GM11168 (cell line): ENCODE results near the gene OR4S1.
"Not testable (repeated sequence)": the region's sequence is repeated elsewhere in the genome, so short reads cannot be mapped to it uniquely, and the experiment has no call there.

Experiments used
- in situ Hi-C: fragments of 300-500 bp; cut with MboI; formaldehyde crosslinking; loops from one replicate; pipeline ENCODE4 v1.12.0; 2022; ENCODE audit warnings: low sequenced_read_pairs; ENCODE audit not compliant: unreplicated experiment

Gene OR4S1, protein sequence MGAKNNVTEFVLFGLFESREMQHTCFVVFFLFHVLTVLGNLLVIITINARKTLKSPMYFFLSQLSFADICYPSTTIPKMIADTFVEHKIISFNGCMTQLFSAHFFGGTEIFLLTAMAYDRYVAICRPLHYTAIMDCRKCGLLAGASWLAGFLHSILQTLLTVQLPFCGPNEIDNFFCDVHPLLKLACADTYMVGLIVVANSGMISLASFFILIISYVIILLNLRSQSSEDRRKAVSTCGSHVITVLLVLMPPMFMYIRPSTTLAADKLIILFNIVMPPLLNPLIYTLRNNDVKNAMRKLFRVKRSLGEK

GRCh38 chr11:48305923-48306322, at the start of gene OR4S1:
Gene OR4S1 (plus strand): TSS chr11:48306223. CDS start chr11:48306223, 0 bp downstream.
- in situ Hi-C loops, result no loop called here

- in situ Hi-C loops, result no loop called here
These were observed 44.4 kb upstream of the OR4S1 start for GRCh38 chr11:48261600-48261999.

DNA sequence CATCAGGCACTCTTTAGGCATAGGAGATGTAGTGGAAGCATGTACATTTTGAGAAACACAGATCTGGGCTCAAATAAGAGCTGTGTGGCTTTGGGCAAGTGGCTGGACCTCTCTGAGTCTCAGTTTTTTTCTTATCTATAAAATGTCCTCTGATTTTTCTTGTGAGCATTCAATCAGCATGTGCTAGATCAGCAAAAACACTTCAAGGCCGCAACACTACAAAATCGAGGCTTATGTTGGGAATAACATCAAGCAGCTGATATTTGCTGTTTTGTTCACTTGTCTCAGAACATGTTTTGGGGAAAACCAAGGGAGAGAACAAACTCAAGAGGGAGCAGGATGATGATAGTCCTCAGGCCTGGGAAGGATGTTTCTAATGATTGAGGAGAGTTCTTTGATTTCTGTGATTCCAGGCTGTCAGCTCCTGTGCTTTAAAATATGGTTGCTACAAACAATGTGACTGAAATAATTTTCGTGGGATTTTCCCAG, 42.6 kb upstream of the OR4S1 start, which contains the start of gene OR4X1:
Gene OR4X1, plus strand, starts transcription at position 439 of the 489 bp plus-strand sequence. Its CDS starts 0 bp downstream, at position 439.
- in situ Hi-C loops, result no loop called here

DNA sequence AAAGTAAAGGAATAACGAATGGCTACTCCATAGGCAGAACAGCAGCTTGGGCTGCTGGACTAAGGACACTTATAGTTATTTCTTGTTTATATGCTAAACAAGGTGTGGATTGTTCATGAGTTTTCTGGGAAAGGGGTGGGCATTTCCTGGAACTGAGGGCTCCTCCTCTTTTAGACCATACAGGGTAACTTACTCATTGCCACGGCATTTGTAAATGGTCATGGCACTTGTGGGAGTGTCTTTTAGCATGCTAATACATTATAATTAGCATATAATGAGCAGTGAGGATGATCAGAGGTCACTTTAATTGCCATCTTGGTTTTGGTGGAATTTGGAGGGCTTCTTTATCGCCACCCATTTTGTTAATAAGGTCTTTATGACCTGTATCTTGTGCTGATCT, 35.4 kb upstream of the OR4S1 start:
- in situ Hi-C loops, result no loop called here

DNA sequence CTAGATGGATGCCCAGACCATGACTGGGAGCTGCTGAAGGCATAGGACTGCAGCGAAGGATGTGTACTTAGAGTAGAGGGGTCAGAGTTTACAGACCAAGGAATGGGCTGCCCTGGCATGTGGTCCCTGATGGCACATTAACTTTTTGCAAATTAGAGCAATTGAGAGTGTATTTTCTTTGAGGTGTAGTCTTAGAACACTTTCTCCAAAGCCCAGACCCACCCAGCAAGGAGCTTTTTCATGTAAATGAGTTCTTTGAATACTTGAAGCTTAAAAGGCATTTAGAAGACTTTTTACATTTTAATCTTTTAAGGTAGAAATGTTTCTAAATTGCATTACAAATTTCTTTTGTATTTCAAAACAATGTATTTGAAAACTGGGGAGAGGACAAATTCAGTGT, 33.4 kb upstream of the OR4S1 start:
- in situ Hi-C loops, result no loop called here

DNA sequence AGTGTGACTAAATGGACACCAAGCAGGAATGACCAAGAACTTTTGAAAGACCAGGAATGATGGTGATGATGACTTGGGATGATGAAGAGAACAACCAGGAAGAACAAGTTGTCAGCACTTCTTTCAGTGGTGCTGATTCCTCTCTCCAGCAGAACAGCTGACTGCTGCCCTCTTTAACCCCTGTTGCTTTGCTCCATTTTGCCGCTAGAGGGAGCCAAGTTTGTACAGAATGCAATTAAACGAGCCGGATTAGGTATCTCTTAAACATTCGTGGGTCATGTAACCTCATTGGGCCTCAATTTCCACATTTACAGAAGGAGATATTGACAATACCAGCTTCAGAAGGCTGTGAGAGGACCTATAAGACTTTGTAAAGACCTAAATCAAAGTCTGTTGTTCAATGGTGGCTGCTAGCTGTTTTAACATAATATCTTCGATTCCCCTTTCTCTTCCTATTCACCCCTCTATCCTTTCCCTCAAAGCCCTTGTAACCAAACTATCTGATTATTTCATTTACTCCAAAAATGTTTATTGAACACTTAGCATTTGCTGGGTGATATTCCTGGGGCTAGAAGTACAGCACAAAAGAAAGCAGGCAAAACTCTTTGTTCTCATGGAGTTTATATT, 1.9 kb downstream of the OR4S1 start:
- in situ Hi-C loops, result no loop called here

DNA sequence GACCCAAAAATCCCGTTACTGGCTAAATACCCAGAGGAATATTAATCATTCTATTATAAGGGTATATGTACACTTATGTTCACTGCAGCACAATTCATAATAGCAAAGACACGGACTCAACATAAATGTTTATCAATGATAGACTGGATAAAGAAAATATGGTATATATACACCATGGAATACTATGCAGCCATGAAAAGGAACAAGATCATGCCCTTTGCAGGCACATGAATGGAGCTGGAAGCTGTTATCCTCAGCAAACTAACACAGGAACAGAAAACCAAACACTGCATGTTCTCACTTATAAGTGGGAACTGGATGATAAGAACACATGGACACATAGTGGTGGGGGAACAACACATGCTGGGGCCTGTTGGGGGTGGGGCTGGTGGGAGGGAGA, 7.6 kb downstream of the OR4S1 start:
- in situ Hi-C loops, result not testable (repeated sequence)

GRCh38 chr11:48319813-48320212, 13.8 kb downstream of the OR4S1 start:
- in situ Hi-C loops, result not testable (repeated sequence)

DNA sequence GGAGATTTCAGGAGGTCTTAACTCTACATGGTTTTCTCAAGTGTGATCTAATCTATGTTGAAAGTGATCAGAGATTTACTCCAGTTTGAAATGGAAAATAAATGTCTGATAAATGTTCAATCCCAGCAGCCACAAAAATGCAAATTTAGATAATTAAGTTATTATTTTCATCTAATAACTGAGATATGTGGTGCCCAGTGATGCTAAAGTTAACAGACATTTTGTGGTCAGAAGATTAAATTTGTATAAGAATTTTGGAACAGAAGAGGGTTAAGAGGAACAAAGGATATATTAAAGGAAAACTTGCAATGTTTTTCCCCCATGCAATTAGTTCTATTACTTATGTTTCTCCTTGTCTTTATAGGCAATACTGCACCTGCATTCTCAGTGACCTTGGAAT, 18.6 kb downstream of the OR4S1 start, which contains the start of gene OR4C3:
Gene OR4C3, plus strand, starts transcription at position 301 of the 400 bp plus-strand sequence. CDS start 102 bp downstream, outside the sequence.
- in situ Hi-C loops, result not testable (repeated sequence)

- in situ Hi-C loops, result no loop called here
These were observed 35.4 kb downstream of the OR4S1 start for GRCh38 chr11:48341466-48341865.

GRCh38 chr11:48342505-48342904, 36.5 kb downstream of the OR4S1 start:
- in situ Hi-C loops, result not testable (repeated sequence)

DNA sequence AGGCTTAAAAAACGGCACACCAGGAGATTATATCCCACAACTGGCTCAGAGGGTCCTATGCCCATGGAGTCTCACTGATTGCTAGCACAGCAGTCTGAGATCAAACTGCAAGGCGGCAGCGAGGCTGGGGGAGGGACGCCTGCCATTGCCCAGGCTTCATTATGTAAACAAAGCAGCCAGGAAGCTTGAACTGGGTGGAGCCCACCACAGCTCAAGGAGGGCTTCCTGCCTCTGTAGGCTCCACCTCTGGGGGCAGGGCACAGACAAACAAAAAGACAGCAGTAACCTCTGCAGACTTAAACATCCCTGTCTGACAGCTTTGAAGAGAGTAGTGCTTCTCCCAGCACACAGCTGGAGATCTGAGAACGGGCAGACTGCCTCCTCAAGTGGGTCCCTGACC, 40.3 kb downstream of the OR4S1 start:
- in situ Hi-C loops, result not testable (repeated sequence)

DNA sequence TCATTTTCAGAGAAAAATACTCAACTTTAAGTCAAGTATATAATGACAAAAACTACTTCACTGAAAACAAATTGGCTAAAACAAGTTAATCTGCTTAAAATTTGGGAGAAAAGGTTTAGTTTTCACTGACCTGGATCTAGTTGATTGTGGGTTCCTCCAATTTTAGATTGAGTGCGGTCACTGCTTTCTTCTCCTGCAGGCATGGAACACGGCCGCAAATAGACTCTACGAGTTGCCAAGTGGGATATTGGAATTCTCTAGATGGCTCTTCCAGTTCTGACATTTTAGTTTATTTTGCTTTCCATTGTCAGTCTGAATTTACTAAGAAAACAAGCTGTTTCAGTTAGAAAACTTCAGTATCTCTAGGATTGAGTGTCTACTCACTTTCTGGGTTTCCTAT, 48.0 kb downstream of the OR4S1 start:
- in situ Hi-C loops, result no loop called here

DNA sequence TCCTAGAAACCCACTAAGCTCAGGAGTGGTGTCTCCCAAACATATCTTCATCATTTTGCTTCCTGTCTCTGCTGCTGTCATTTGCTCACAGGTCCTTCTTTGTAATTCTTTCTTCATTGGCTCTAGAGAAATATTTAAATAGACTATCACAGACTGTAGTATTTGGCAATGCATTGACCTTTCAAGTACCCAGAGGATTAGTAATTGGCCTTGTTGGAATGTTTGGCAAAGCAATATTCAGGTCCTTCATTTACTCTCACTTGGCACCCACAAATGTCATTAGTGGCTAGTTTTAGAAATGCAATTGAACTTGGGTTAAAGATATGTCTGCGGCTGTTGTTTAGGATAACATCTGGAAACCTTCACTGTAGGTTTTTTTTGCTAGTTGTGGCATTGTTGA, 48.7 kb downstream of the OR4S1 start:
- in situ Hi-C loops, result loop anchor here (5.0 kb wide), 1 partner anchor 1673 kb away; no protein-coding TSS in a partner anchor
